ENCODE data around the gene CWC27.

The CWC27 gene

GRCh38 chr5:64768358-64769312, at the start of gene CWC27, which contains the start of gene SREK1IP1 (continued):
- no peak for TF ChIP-seq KLF1 (tag by site-specific recombination; IDR thresholded peaks at IDR 0.05)

DNA sequence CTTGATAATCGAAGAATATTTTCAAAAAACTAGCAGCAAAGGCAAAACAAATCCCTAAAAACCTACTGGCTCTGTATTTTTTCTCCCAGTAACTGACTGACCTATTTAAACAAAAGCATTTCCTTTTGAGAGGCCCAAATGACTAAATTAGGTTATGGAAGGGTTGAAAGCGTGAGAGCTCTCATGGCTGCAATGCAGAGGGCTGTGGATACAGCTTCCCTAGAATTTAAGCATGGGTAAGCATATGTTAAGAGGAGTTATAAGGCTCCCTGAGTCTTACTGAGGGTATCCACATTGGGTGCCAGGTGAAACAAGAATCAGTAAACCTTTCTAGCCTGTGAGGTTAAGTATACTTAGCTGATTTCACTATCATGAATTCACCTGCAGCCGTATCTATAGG, 46.1 kb upstream of the CWC27 start:
- Histone ChIP-seq H3K36me3 (ENCODE audit: control insufficient read depth in 2 of 2, insufficient read depth in 1 of 2, low read length in 2 of 2) (peaks cover 14 to 24% of the 10 kb centered on the region in 2 experiments), H3K9me3 (ENCODE audit: control insufficient read depth, insufficient read depth, low read depth, low read length) (no peaks in the 10 kb centered on the region), H3K4me3 (ENCODE audit: low read depth, low read length) (no peak overlapping the region), H3K4me1 (ENCODE audit: control insufficient read depth, insufficient read depth, low read length) (no peaks in the 10 kb centered on the region), H3K27ac (ENCODE audit: extremely low read depth, low read depth, low read length) (no peak overlapping the region)
- no peak for TF ChIP-seq ZNF416 (tag by site-specific recombination; IDR thresholded peaks at IDR 0.05)
- no peak for TF ChIP-seq ZBTB17 (tag by site-specific recombination; IDR thresholded peaks at IDR 0.05)
- no peak for TF ChIP-seq ZNF280C (tag by site-specific recombination; IDR thresholded peaks at IDR 0.05)
- TF ChIP-seq IKZF3 (tag by site-specific recombination; IDR thresholded peaks at IDR 0.05) = no peak
- CTCF ChIA-PET = interaction anchor here (1.0 kb wide), 1 partner anchor 62 kb away, joined by 3 read pairs; no protein-coding TSS in a partner anchor
- POLR2A ChIA-PET = no interaction called here

- H3K36me3 ChIP-seq (ENCODE audit: control insufficient read depth in 2 of 2, insufficient read depth in 1 of 2, low read length in 2 of 2) = peaks cover 18 to 23% of the 10 kb centered on the region in 2 experiments
- TF ChIP-seq ZXDB (tag by site-specific recombination; IDR thresholded peaks at IDR 0.05) (no peak), ZNF112 (tag by site-specific recombination; IDR thresholded peaks at IDR 0.05) (no peak), ZBTB48 (tag by site-specific recombination; IDR thresholded peaks at IDR 0.05) (no peak), ZSCAN5A (tag by site-specific recombination; IDR thresholded peaks at IDR 0.05) (no peak), ZNF600 (tag by site-specific recombination; IDR thresholded peaks at IDR 0.05) (no peak), MEIS1 (CRISPR knock-in tag; IDR thresholded peaks at IDR 0.05; ENCODE audit: borderline replicate concordance) (no peak), ZNF580 (tag by site-specific recombination; IDR thresholded peaks at IDR 0.05) (no peak), GLIS1 (tag by site-specific recombination; IDR thresholded peaks at IDR 0.05) (no peak), ZNF785 (tag by site-specific recombination; IDR thresholded peaks at IDR 0.05) (no peak), ZNF19 (tag by site-specific recombination; IDR thresholded peaks at IDR 0.05; ENCODE audit: low read depth) (no peak), ZNF791 (tag by site-specific recombination; IDR thresholded peaks at IDR 0.05) (no peak)
- TF ChIP-seq, protein P1, sequence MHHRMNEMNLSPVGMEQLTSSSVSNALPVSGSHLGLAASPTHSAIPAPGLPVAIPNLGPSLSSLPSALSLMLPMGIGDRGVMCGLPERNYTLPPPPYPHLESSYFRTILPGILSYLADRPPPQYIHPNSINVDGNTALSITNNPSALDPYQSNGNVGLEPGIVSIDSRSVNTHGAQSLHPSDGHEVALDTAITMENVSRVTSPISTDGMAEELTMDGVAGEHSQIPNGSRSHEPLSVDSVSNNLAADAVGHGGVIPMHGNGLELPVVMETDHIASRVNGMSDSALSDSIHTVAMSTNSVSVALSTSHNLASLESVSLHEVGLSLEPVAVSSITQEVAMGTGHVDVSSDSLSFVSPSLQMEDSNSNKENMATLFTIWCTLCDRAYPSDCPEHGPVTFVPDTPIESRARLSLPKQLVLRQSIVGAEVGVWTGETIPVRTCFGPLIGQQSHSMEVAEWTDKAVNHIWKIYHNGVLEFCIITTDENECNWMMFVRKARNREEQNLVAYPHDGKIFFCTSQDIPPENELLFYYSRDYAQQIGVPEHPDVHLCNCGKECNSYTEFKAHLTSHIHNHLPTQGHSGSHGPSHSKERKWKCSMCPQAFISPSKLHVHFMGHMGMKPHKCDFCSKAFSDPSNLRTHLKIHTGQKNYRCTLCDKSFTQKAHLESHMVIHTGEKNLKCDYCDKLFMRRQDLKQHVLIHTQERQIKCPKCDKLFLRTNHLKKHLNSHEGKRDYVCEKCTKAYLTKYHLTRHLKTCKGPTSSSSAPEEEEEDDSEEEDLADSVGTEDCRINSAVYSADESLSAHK (tag by site-specific recombination; IDR thresholded peaks at IDR 0.05) = no peak
- TF ChIP-seq, protein P2, sequence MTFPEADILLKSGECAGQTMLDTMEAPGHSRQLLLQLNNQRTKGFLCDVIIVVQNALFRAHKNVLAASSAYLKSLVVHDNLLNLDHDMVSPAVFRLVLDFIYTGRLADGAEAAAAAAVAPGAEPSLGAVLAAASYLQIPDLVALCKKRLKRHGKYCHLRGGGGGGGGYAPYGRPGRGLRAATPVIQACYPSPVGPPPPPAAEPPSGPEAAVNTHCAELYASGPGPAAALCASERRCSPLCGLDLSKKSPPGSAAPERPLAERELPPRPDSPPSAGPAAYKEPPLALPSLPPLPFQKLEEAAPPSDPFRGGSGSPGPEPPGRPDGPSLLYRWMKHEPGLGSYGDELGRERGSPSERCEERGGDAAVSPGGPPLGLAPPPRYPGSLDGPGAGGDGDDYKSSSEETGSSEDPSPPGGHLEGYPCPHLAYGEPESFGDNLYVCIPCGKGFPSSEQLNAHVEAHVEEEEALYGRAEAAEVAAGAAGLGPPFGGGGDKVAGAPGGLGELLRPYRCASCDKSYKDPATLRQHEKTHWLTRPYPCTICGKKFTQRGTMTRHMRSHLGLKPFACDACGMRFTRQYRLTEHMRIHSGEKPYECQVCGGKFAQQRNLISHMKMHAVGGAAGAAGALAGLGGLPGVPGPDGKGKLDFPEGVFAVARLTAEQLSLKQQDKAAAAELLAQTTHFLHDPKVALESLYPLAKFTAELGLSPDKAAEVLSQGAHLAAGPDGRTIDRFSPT (tag by site-specific recombination; IDR thresholded peaks at IDR 0.05) = no peak
- TF ChIP-seq, protein P3, sequence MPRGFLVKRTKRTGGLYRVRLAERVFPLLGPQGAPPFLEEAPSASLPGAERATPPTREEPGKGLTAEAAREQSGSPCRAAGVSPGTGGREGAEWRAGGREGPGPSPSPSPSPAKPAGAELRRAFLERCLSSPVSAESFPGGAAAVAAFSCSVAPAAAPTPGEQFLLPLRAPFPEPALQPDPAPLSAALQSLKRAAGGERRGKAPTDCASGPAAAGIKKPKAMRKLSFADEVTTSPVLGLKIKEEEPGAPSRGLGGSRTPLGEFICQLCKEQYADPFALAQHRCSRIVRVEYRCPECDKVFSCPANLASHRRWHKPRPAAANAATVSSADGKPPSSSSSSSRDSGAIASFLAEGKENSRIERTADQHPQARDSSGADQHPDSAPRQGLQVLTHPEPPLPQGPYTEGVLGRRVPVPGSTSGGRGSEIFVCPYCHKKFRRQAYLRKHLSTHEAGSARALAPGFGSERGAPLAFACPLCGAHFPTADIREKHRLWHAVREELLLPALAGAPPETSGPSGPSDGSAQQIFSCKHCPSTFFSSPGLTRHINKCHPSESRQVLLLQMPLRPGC (tag by site-specific recombination; IDR thresholded peaks at IDR 0.05) = no peak
These were observed 41.6 kb upstream of the CWC27 start for GRCh38 chr5:64727150-64727549.

More at GRCh38 chr5:64727150-64727549, 41.6 kb upstream of the CWC27 start:
- ChIA-PET CTCF (interaction anchor here (0.7 to 1.2 kb wide), 2 partner anchors 8 to 797 kb away, joined by 3 to 5 read pairs; no protein-coding TSS in a partner anchor), POLR2A (no interaction called here)
- peaks cover 4% of the 10 kb centered on the region; the same call in 1 of the 2 replicates for H3K4me1 ChIP-seq (ENCODE audit: control insufficient read depth, insufficient read depth, low read length)
- no peak overlapping the region for H3K4me3 ChIP-seq (ENCODE audit: low read depth, low read length)
- no peak overlapping the region for H3K27ac ChIP-seq (ENCODE audit: extremely low read depth, low read depth, low read length)
- no peaks in the 10 kb centered on the region for H3K9me3 ChIP-seq (ENCODE audit: control insufficient read depth, insufficient read depth, low read depth, low read length)
